Mucosa of descending colon (tissue), 3 donors: Measurements from ENCODE around the gene BTF3L4. TPM values are rescaled to one million over a fixed set of nuclear protein-coding genes. Genes with fewer than 3 reads are reported as not detected.
"Not testable (repeated sequence)": the region's sequence is repeated elsewhere in the genome, so short reads cannot be mapped to it uniquely, and the experiment has no call there.

ENCODE experiments used
- ATAC-seq: fragments of 200-7000 bp; cut with Tn5 transposase; one replicate; pipeline ENCODE4 v1.9.1; 2020; ENCODE audit warnings: mild to moderate bottlenecking, moderate library complexity
- DNase-seq, 3 donors: peaks; one replicate each; pipeline ENCODE4 v3.0.0-alpha.2; 2020
- H3K36me3 ChIP-seq: fragments of 200-600 bp; one replicate; pipeline ENCODE4 v1.8.0; 2021; ENCODE audit warnings: low read depth, mild to moderate bottlenecking
- H3K4me1 ChIP-seq: fragments of 200-600 bp; one replicate; pipeline ENCODE4 v1.8.0; 2021; ENCODE audit warnings: low read depth, mild to moderate bottlenecking
- H3K4me3 ChIP-seq: fragments of 200-600 bp; one replicate; pipeline ENCODE4 v1.8.0; 2021; ENCODE audit warnings: mild to moderate bottlenecking
- H3K9me3 ChIP-seq: fragments of 200-600 bp; one replicate; pipeline ENCODE4 v1.8.0; 2021; ENCODE audit warnings: mild to moderate bottlenecking
- intact Hi-C, 2 donors: fragments of 100-400 bp; cut with DNase I in 1 of 2; cut with micrococcal nuclease in 1 of 2; formaldehyde crosslinking; loops; one replicate each; pipeline versions ENCODE4 v1.11.0 to v1.11.1; 2022; cut with DNase I, micrococcal nuclease
- total RNA-seq, 3 donors: library from RNA; stranded (reverse); fragmentation: NEBNext Ultra II Directional in 2 of 3; extraction: Animal tissue kit (Norgen Biotek cat#: 25700) in 2 of 3; gene quantifications; one replicate each; pipeline versions ENCODE4 v1.2.1 to v1.2.4, GENCODE V29; 2021 to 2023
- TF ChIP-seq, protein P1 (sequence below): fragments of 200-600 bp; IDR thresholded peaks from one replicate; pipeline ENCODE4 v1.8.0; 2022; ENCODE audit warnings: antibody characterized with exemption, mild to moderate bottlenecking
- donor health status: DM: no; HTN: no; CAD: no; lungs with moderate emphysema.
- donor health status: DM: no; HTN: no; CAD: no.
- donor health status: DM: no; HTN: yes; CAD: no.

BTF3L4 gene
- total RNA-seq, 3 donors from 2014 or later = 22.4 to 27.7 (median 26.4) TPM

DNA sequence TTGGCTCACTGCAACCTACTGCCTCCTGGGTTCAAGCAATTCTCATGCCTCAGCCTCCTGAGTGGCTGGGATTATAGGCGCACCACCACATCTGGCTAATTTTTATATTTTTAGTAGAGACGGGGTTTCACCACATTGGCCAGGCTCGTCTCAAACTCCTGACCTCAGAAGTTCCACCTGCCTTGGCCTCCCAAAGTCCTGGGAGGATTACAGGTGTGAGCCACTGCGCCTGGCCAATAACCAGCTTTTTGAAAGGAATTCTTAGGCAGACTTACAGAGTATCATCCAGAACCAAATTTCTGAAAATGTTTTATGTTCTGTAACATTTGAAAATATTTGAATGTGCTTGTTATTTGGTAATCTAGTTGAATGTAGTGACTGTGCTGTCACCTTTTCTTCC, 14.6 kb downstream of the BTF3L4 start:
- intact Hi-C loops = no loop called here
- TF ChIP-seq, protein P1, sequence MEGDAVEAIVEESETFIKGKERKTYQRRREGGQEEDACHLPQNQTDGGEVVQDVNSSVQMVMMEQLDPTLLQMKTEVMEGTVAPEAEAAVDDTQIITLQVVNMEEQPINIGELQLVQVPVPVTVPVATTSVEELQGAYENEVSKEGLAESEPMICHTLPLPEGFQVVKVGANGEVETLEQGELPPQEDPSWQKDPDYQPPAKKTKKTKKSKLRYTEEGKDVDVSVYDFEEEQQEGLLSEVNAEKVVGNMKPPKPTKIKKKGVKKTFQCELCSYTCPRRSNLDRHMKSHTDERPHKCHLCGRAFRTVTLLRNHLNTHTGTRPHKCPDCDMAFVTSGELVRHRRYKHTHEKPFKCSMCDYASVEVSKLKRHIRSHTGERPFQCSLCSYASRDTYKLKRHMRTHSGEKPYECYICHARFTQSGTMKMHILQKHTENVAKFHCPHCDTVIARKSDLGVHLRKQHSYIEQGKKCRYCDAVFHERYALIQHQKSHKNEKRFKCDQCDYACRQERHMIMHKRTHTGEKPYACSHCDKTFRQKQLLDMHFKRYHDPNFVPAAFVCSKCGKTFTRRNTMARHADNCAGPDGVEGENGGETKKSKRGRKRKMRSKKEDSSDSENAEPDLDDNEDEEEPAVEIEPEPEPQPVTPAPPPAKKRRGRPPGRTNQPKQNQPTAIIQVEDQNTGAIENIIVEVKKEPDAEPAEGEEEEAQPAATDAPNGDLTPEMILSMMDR = no peak
- ATAC-seq (no peak), DNase-seq (no peak)
- Histone ChIP-seq H3K4me1 (peaks cover 13% of the 10 kb centered on the region), H3K9me3 (no peaks in the 10 kb centered on the region), H3K4me3 (no peak overlapping the region), H3K36me3 (peaks cover 10% of the 10 kb centered on the region)

GRCh38 chr1:52072291-52072690, 16.2 kb downstream of the BTF3L4 start:
- H3K4me1 ChIP-seq = peaks cover 13% of the 10 kb centered on the region
- no peaks in the 10 kb centered on the region for H3K9me3 ChIP-seq
- no peak for DNase-seq
- intact Hi-C loops = no loop called here
- H3K36me3 ChIP-seq = peaks cover 5% of the 10 kb centered on the region
- H3K4me3 ChIP-seq = no peak overlapping the region
- no peak for ATAC-seq
- TF ChIP-seq, protein P1 = no peak

GRCh38 chr1:52077277-52077676, 21.2 kb downstream of the BTF3L4 start:
- ATAC-seq, intact Hi-C loops, DNase-seq, H3K4me1 ChIP-seq, H3K36me3 ChIP-seq, H3K4me3 ChIP-seq, H3K9me3 ChIP-seq: not testable (repeated sequence)

DNA sequence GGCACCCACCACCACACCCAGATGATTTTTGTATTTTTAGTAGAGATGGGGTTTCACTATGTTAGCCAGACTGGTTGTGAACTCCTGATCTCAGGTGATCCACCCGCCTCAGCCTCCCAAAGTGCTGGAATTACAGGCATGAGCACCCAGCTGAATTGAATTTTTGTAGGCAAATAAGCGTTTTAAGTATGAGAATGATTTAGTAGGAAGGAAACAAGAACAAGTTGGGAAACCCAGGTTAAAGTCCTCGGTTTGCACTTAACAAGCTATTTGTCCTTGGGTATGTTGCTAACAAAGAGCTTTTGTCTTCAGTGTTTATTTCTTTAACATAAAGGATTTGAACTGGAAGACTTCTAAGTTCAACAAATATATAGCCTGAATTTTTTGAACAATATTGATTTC, 23.9 kb downstream of the BTF3L4 start:
- H3K4me1 ChIP-seq = peaks cover 4% of the 10 kb centered on the region
- DNase-seq (peak in 1 of 3 donors; percentile 50), ATAC-seq (peak; percentile 85)
- TF ChIP-seq, protein P1 = no peak
- no peaks in the 10 kb centered on the region for H3K9me3 ChIP-seq
- H3K36me3 ChIP-seq = no peaks in the 10 kb centered on the region
- intact Hi-C loops = no loop called here
- no peak overlapping the region for H3K4me3 ChIP-seq

- H3K4me1 ChIP-seq, intact Hi-C loops, H3K9me3 ChIP-seq, H3K4me3 ChIP-seq, DNase-seq, ATAC-seq, H3K36me3 ChIP-seq: not testable (repeated sequence)
Observed at GRCh38 chr1:52087892-52088291, 31.8 kb downstream of the BTF3L4 start.

DNA sequence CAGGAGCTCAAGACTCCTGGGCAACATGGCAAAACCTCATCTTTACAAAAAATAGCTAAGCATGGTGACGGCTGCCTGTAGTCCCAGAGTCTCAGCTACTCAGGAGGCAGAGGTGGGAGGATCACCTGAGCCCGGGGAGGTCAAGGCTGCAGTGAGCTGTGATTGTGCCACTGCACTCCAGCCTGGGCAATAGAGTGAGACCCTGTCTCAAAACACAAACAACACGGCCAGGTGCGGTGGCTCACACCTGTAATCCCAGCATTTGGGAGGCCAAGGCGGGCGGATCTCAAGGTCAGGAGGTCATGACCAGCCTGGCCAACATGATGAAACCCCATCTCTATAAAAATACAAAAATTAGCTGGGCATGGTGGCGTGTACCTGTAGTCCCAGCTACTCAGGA, 38.2 kb downstream of the BTF3L4 start:
- H3K4me3 ChIP-seq, H3K9me3 ChIP-seq, ATAC-seq, H3K4me1 ChIP-seq, DNase-seq, H3K36me3 ChIP-seq, intact Hi-C loops: not testable (repeated sequence)

- no peaks in the 10 kb centered on the region for H3K4me1 ChIP-seq
- H3K4me3 ChIP-seq = no peak overlapping the region
- ATAC-seq (no peak), DNase-seq (no peak)
- intact Hi-C loops = no loop called here
- H3K9me3 ChIP-seq = no peaks in the 10 kb centered on the region
- TF ChIP-seq, protein P1 = no peak
- H3K36me3 ChIP-seq = no peaks in the 10 kb centered on the region
Observed at GRCh38 chr1:52096216-52096615, 40.1 kb downstream of the BTF3L4 start.
